HCT116 (cell line): ENCODE data around the gene RETNLB. TPM values are rescaled to one million over a fixed set of nuclear protein-coding genes. Genes with fewer than 3 reads are reported as not detected.

Source experiments
- ATAC-seq: fragments of 200-7000 bp; cut with Tn5 transposase; 2 replicates; pipeline ENCODE4 v1.9.1; 2020; ENCODE audit warnings: mild to moderate bottlenecking, moderate library complexity
- BruUV-seq: library from RNA; stranded (reverse); fragments of 400-500 nt; replicated peaks from 2 replicates; lab custom pipeline; 2021; lab: Mats Ljungman, UMichigan
- CTCF ChIA-PET: fragments of 300-600 bp; sonication (Branson Sonifier 250); formaldehyde crosslinking; loops from one replicate; lab custom pipeline; 2021; ENCODE audit warnings: antibody characterized with exemption; lab: Charles Lee
- POLR2A ChIA-PET: fragments of 300-600, 350-600 bp; sonication (Branson Sonifier 250); formaldehyde crosslinking; loops from one replicate; lab custom pipeline; 2021; ENCODE audit warnings: antibody characterized with exemption; lab: Charles Lee
- RAD21 ChIA-PET, 2 experiments: fragments of 300-600 bp; sonication (Branson Sonifier 250); formaldehyde crosslinking; loops; one replicate each; lab custom pipeline; 2023; ENCODE audit warnings: low total read pairs in 2 of 2; ENCODE audit not compliant: uncharacterized antibody in 2 of 2, unreplicated experiment in 2 of 2, low non-redundant PET in 1 of 2; lab: Charles Lee
- DNase-seq: peaks from one replicate; pipeline ENCODE4 v3.0.0-alpha.2; 2010; ENCODE audit warnings: low read depth, low spot score
- H2AFZ ChIP-seq: fragments of 200-600 bp; shearing (Covaris generic), sonication (generic); 2 replicates; pipeline ENCODE4 v1.6.1; 2017; ENCODE audit warnings: low read depth, mixed run types, mixed read lengths, antibody characterized with exemption, low read length; ENCODE audit not compliant: poor library complexity, severe bottlenecking
- H3K27ac ChIP-seq: 2 replicates; pipeline ENCODE4 v1.5.1; 2012; ENCODE audit warnings: low read depth, low read length
- H3K27me3 ChIP-seq: fragments of 200-600 bp; sonication (generic); 2 replicates; pipeline ENCODE4 v1.6.1; 2016; ENCODE audit warnings: mixed run types, low read length, mixed read lengths; ENCODE audit not compliant: insufficient read depth
- H3K36me3 ChIP-seq, 2 experiments: fragments of 200-500 bp in 1 of 2; fragments of 200-600 bp in 1 of 2; sonication (Bioruptor generic) in 1 of 2; sonication (generic) in 1 of 2; 2 replicates each; pipeline versions ENCODE4 v1.5.1 to v1.6.1; 2014 to 2016; ENCODE audit warnings: low read length in 2 of 2, inconsistent platforms in 1 of 2, mixed read lengths in 1 of 2, mixed run types in 1 of 2; ENCODE audit not compliant: insufficient read depth in 2 of 2, control insufficient read depth in 1 of 2
- H3K4me1 ChIP-seq, 2 experiments: fragments of 200-600 bp in 1 of 2; sonication (generic) in 1 of 2; 2 replicates each; pipeline versions ENCODE4 v1.5.1 to v1.6.1; 2012 to 2017; ENCODE audit warnings: low read length in 2 of 2, inconsistent platforms in 1 of 2, mild to moderate bottlenecking in 1 of 2, mixed read lengths in 1 of 2, mixed run types in 1 of 2, moderate library complexity in 1 of 2; ENCODE audit not compliant: insufficient read depth in 2 of 2, control insufficient read depth in 1 of 2
- H3K4me2 ChIP-seq: fragments of 200-600 bp; sonication (generic); 2 replicates; pipeline ENCODE4 v1.6.1; 2017; ENCODE audit warnings: mixed run types, low read length, mixed read lengths
- H3K4me3 ChIP-seq, 2 experiments: fragments of 200-600 bp in 1 of 2; sonication (generic) in 1 of 2; replicated peaks in 1 of 2; 2 replicates each; pipeline ENCODE4 v1.5.1; 2011 to 2016; ENCODE audit warnings: low read length in 2 of 2, control low read depth in 1 of 2, low read depth in 1 of 2, mild to moderate bottlenecking in 1 of 2, mixed read lengths in 1 of 2, mixed run types in 1 of 2
- H3K79me2 ChIP-seq: fragments of 200-600 bp; sonication (generic); 2 replicates; pipeline ENCODE4 v1.6.1; 2017; ENCODE audit warnings: mild to moderate bottlenecking, mixed run types, low read length, moderate library complexity, mixed read lengths; ENCODE audit not compliant: insufficient read depth
- H3K9ac ChIP-seq: fragments of 200-600 bp; sonication (generic); 2 replicates; pipeline ENCODE4 v1.6.1; 2016; ENCODE audit warnings: low read length, mixed read lengths
- H3K9me2 ChIP-seq: fragments of 200-600 bp; sonication (generic), shearing (Covaris generic); 2 replicates; pipeline ENCODE4 v1.6.1; 2017; ENCODE audit warnings: mixed run types, mild to moderate bottlenecking, moderate library complexity; ENCODE audit not compliant: insufficient read depth
- H3K9me3 ChIP-seq, 2 experiments: fragments of 200-500 bp in 1 of 2; fragments of 200-600 bp in 1 of 2; sonication (Bioruptor generic) in 1 of 2; sonication (generic) in 1 of 2; 2 replicates each; pipeline ENCODE4 v1.6.1; 2014 to 2017; ENCODE audit warnings: low read length in 2 of 2, mixed read lengths in 2 of 2, inconsistent platforms in 1 of 2, low read depth in 1 of 2, mild to moderate bottlenecking in 1 of 2, mixed run types in 1 of 2, moderate library complexity in 1 of 2; ENCODE audit not compliant: control insufficient read depth in 1 of 2, insufficient read depth in 1 of 2
- H4K20me1 ChIP-seq: fragments of 200-600 bp; sonication (generic), shearing (Covaris generic); 2 replicates; pipeline ENCODE4 v1.6.1; 2017; ENCODE audit warnings: mixed run types, mild to moderate bottlenecking, moderate library complexity; ENCODE audit not compliant: insufficient read depth
- CBX3 ChIP-seq: IDR thresholded peaks from 2 replicates; pipeline ENCODE4 v1.6.1; 2012; ENCODE audit warnings: low read depth
- CEBPB ChIP-seq: IDR thresholded peaks from 2 replicates; pipeline ENCODE4 v1.6.1; 2012; ENCODE audit warnings: low read depth
- ELF1 ChIP-seq: IDR thresholded peaks from 2 replicates; pipeline ENCODE4 v1.6.1; 2012; ENCODE audit warnings: low read depth, borderline replicate concordance
- EZH2 ChIP-seq: fragments of 200-600 bp; sonication (generic); IDR thresholded peaks from 2 replicates; pipeline ENCODE4 v1.6.1; 2017; ENCODE audit warnings: antibody characterized with exemption, mixed run types
- FOSL1 ChIP-seq: IDR thresholded peaks from 2 replicates; pipeline ENCODE4 v1.6.1; 2012; ENCODE audit warnings: low read depth
- JUND ChIP-seq: IDR thresholded peaks from 2 replicates; pipeline ENCODE4 v1.6.1; 2012
- POLR2AphosphoS5 ChIP-seq: IDR thresholded peaks from 2 replicates; pipeline ENCODE4 v1.6.1; 2011; ENCODE audit warnings: mild to moderate bottlenecking, low read depth, low read length, moderate library complexity
- RAD21 ChIP-seq: IDR thresholded peaks from 2 replicates; pipeline ENCODE4 v1.6.1; 2012; ENCODE audit warnings: low read depth, mild to moderate bottlenecking
- SIN3A ChIP-seq: IDR thresholded peaks from 2 replicates; pipeline ENCODE4 v1.6.1; 2012; ENCODE audit warnings: low read depth
- SRF ChIP-seq: IDR thresholded peaks from 2 replicates; pipeline ENCODE4 v1.6.1; 2012; ENCODE audit warnings: low read depth
- TCF7L2 ChIP-seq: IDR thresholded peaks from 2 replicates; pipeline ENCODE4 v1.7.0; 2011; ENCODE audit warnings: borderline replicate concordance, inconsistent platforms; ENCODE audit not compliant: insufficient read depth, insufficient read length; ENCODE audit errors: extremely low read depth
- YY1 ChIP-seq: IDR thresholded peaks from 2 replicates; pipeline ENCODE4 v1.6.1; 2011; ENCODE audit warnings: low read length, low read depth, moderate library complexity, mild to moderate bottlenecking; ENCODE audit not compliant: insufficient replicate concordance; ENCODE audit errors: extremely low read depth
- ZFX ChIP-seq: fragments of 450-650 bp; IDR thresholded peaks from 2 replicates; pipeline ENCODE4 v1.6.1; 2017
- ZNF274 ChIP-seq: fragments of 200-500 bp; sonication (Bioruptor generic); IDR thresholded peaks from 2 replicates; pipeline ENCODE4 v1.6.1; 2014; ENCODE audit warnings: mild to moderate bottlenecking, low read depth, low read length, inconsistent platforms
- intact Hi-C: fragments of 100-400 bp; cut with micrococcal nuclease; formaldehyde crosslinking; loops from 2 replicates; pipeline ENCODE4 v1.10.0; 2022
- total RNA-seq: library from RNA; stranded (reverse); gene quantifications from one replicate; pipeline ENCODE4 v1.2.1, GENCODE V29; 2021; ENCODE audit not compliant: unreplicated experiment
- TF ChIP-seq, protein P1 (sequence below), 3 experiments: fragments of 200-600 bp in 1 of 3; sonication (generic) in 1 of 3; IDR thresholded peaks in 2 of 3; conservative IDR thresholded peaks in 1 of 3; 2 replicates each; pipeline ENCODE4 v1.5.1; 2012 to 2017; ENCODE audit warnings: low read depth in 2 of 3, low read length in 2 of 3, antibody characterized with exemption in 1 of 3, borderline replicate concordance in 1 of 3, control low read depth in 1 of 3, mild to moderate bottlenecking in 1 of 3, mixed read lengths in 1 of 3, mixed run types in 1 of 3, moderate library complexity in 1 of 3; ENCODE audit not compliant: insufficient read depth in 1 of 3
- TF ChIP-seq, protein P2 (sequence below): IDR thresholded peaks from 2 replicates; pipeline ENCODE4 v1.6.1; 2012

The RETNLB gene
- total RNA-seq, 1 experiment from 2014 or later, result not detected

DNA sequence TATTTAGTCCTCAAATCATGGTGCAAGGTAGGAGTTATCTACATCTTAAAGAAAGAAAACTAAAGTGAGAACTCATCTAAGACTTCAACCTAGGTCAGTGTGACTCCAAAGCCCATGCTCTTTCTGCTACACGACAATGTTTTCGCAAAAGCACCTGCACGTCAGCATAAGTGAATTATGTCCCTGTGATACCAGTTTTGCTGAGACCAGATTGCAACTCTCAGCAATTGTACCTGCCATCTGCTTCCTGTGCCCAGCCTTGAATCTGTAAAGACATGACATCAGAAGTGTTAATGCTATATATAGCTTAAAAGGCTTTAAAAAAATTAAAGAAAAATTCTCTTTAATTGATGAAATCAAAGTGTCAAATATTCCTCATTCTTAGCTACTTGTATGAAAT is 43.4 kb downstream of the RETNLB start:
- intact Hi-C loops, result no loop called here
- Histone ChIP-seq H4K20me1 (no peaks in the 10 kb centered on the region), H2AFZ (no peak overlapping the region), H3K9ac (no peak overlapping the region), H3K9me2 (no peaks in the 10 kb centered on the region), H3K4me2 (no peak overlapping the region), H3K4me1 (no peaks in the 10 kb centered on the region), H3K27me3 (no peaks in the 10 kb centered on the region), H3K79me2 (no peaks in the 10 kb centered on the region), H3K36me3 (no peaks in the 10 kb centered on the region), H3K4me3 (no peak overlapping the region), H3K9me3 (no peaks in the 10 kb centered on the region), H3K27ac (no peak overlapping the region)
- no peak for TF ChIP-seq CEBPB
- no peak for TF ChIP-seq RAD21
- no peak for TF ChIP-seq YY1
- no peak for TF ChIP-seq SIN3A
- TF ChIP-seq POLR2AphosphoS5, result no peak
- no peak for TF ChIP-seq CBX3
- TF ChIP-seq FOSL1, result no peak
- TF ChIP-seq ZFX, result no peak
- no peak for TF ChIP-seq TCF7L2
- TF ChIP-seq EZH2, result no peak
- TF ChIP-seq ZNF274, result no peak
- TF ChIP-seq, protein P1, sequence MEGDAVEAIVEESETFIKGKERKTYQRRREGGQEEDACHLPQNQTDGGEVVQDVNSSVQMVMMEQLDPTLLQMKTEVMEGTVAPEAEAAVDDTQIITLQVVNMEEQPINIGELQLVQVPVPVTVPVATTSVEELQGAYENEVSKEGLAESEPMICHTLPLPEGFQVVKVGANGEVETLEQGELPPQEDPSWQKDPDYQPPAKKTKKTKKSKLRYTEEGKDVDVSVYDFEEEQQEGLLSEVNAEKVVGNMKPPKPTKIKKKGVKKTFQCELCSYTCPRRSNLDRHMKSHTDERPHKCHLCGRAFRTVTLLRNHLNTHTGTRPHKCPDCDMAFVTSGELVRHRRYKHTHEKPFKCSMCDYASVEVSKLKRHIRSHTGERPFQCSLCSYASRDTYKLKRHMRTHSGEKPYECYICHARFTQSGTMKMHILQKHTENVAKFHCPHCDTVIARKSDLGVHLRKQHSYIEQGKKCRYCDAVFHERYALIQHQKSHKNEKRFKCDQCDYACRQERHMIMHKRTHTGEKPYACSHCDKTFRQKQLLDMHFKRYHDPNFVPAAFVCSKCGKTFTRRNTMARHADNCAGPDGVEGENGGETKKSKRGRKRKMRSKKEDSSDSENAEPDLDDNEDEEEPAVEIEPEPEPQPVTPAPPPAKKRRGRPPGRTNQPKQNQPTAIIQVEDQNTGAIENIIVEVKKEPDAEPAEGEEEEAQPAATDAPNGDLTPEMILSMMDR (IDR thresholded peaks at IDR 0.05 in 2 of 3, conservative IDR thresholded peaks at IDR 0.05 in 1 of 3; ENCODE audit: borderline replicate concordance in 1 of 3, insufficient read depth in 1 of 3, low read depth in 2 of 3, low read length in 2 of 3), result no peak
- no peak for TF ChIP-seq JUND
- no peak for TF ChIP-seq ELF1
- TF ChIP-seq SRF, result no peak
- TF ChIP-seq, protein P2, sequence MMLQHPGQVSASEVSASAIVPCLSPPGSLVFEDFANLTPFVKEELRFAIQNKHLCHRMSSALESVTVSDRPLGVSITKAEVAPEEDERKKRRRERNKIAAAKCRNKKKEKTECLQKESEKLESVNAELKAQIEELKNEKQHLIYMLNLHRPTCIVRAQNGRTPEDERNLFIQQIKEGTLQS, result no peak
- DNase-seq, result no peak
- ChIA-PET CTCF (no interaction called here), RAD21 (no interaction called here), POLR2A (no interaction called here)
- no TSS peak for BruUV-seq
- ATAC-seq, result no peak
